ENCODE results near the gene SLC18A2.

DNA sequence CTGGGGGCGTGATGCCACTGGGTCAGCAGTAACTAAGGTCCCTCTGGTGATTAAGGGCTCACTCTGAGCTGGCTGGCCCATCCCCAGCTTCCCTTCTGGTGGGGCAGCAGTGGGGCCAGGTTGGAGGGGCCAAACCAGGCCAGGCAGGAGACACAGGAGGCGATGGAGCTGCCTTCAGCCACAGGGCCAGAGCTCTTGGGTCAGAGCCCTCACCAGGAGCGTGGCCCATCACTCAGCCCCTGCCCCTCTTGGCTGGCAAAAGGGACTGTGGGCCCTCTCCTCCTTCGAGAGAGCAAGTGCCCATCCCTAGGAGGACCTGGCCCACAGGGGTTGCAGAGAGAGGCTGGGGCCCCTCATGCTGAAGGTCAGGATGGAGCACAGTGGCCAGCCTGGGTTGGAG, 39.1 kb upstream of the SLC18A2 start:
- TF ChIP-seq, protein P1, sequence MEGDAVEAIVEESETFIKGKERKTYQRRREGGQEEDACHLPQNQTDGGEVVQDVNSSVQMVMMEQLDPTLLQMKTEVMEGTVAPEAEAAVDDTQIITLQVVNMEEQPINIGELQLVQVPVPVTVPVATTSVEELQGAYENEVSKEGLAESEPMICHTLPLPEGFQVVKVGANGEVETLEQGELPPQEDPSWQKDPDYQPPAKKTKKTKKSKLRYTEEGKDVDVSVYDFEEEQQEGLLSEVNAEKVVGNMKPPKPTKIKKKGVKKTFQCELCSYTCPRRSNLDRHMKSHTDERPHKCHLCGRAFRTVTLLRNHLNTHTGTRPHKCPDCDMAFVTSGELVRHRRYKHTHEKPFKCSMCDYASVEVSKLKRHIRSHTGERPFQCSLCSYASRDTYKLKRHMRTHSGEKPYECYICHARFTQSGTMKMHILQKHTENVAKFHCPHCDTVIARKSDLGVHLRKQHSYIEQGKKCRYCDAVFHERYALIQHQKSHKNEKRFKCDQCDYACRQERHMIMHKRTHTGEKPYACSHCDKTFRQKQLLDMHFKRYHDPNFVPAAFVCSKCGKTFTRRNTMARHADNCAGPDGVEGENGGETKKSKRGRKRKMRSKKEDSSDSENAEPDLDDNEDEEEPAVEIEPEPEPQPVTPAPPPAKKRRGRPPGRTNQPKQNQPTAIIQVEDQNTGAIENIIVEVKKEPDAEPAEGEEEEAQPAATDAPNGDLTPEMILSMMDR (conservative IDR thresholded peaks at IDR 0.05; ENCODE audit: low read length), result no peak
- no peak for TF ChIP-seq EZH2phosphoT487 (IDR thresholded peaks at IDR 0.05; ENCODE audit: borderline replicate concordance)

Data from Loucy (cell line).